Measurements from ENCODE around the gene NAA16. TPM values are rescaled to one million over a fixed set of nuclear protein-coding genes. Genes with fewer than 3 reads are reported as not detected.

NAA16 gene
- total RNA-seq (2014; rRNA removed), result 9.8 and 11.3 TPM in 2 replicates
- percentile 86 among the genes with signal in this experiment for Bru-seq, nascent RNA
- percentile 78 among the genes with signal in this experiment for BruChase-seq, experiment 1, labeled RNA remaining after a 6-hour chase
- percentile 84 among the genes with signal in this experiment for BruChase-seq, experiment 2, labeled RNA remaining after a 2-hour chase
- long read RNA-seq, full-length matches to known transcripts, result 7 of 34 reads
- long read RNA-seq, partial matches to known transcripts, result 12 of 34 reads
- long read RNA-seq, other reads (novel, unspliced or antisense), result 15 of 34 reads

DNA sequence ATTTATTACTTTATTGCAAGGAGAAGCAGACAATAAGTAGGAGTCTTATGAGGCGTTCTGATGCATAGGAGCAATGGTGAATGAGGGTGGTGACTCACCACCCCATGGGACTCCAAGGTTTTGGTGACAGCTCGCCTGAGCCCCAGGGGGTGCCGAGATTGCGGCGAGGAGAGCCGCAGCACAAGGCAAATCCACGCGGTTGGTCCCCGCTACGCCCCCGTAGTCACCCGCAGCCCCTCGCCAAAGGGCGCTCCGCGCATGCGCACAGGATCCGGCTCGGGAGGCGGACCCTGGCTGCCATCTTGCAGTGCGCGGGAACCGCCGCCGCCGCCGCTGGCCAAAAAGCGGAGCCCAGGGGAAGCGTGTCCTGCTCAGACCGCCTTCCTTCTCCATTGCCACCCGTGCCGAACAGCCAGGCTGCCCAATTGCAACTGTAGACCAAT is at the start of gene NAA16:
TSS of gene NAA16 (plus strand) at position 305 of the 443 bp plus-strand sequence. CDS start 262 bp downstream, outside the sequence.
- H3F3A ChIP-seq (ENCODE audit: low read length, unreplicated experiment), result no peaks in the 10 kb centered on the region
- H3K27ac ChIP-seq (ENCODE audit: low read length), result peak within 1 kb of the TSS; percentile 68
- no TSS peak for BruUV-seq (replicated peaks)
- peaks cover 18% of the 10 kb centered on the region; the same call in 1 of the 2 replicates for H3K4me1 ChIP-seq (ENCODE audit: insufficient read depth, low read length)
- TF ChIP-seq EZH2phosphoT487 (IDR thresholded peaks at IDR 0.05; ENCODE audit: borderline replicate concordance, low read length), result no peak
- no peak for TF ChIP-seq EZH2 (IDR thresholded peaks at IDR 0.05; ENCODE audit: low read length, unreplicated experiment)
- TF ChIP-seq CTCF (conservative IDR thresholded peaks at IDR 0.05; ENCODE audit: low read depth, low read length), result no peak
- peak within 1 kb of the TSS; percentile 52 for H2AFZ ChIP-seq (ENCODE audit: low read length)
- no peaks in the 10 kb centered on the region for H3K9me2 ChIP-seq (replicated peaks; ENCODE audit: low read length)
- DNase-seq (peak; percentile 86), ATAC-seq (peak; percentile 77)
- no peaks in the 10 kb centered on the region for H3K36me3 ChIP-seq (ENCODE audit: low read depth, low read length)
- no peaks in the 10 kb centered on the region for H3K27me3 ChIP-seq (ENCODE audit: low read length)
- H3K9ac ChIP-seq (ENCODE audit: low read length), result peak within 1 kb of the TSS; percentile 98
- ChIA-PET CTCF (no interaction called here), POLR2A (ENCODE audit: unreplicated experiment) (no interaction called here)
- peak within 1 kb of the TSS; percentile 89 for H3K4me3 ChIP-seq (ENCODE audit: low read length)
- H3K4me2 ChIP-seq (ENCODE audit: low read length), result peak within 1 kb of the TSS; percentile 81
- peaks cover 49% of the 10 kb centered on the region for H3K79me2 ChIP-seq (ENCODE audit: low read length)
- peaks cover 19% of the 10 kb centered on the region; the same call in 1 of the 2 replicates for H4K20me1 ChIP-seq (ENCODE audit: low read length)
- intact Hi-C loops (cut with micrococcal nuclease), result loop anchor here (1.0 to 10.0 kb wide), 3 partner anchors 26 to 246 kb away; partner anchors contain the start of genes KBTBD6 and WBP4
- H3K9me3 ChIP-seq (ENCODE audit: low read length), result no peaks in the 10 kb centered on the region

DNA sequence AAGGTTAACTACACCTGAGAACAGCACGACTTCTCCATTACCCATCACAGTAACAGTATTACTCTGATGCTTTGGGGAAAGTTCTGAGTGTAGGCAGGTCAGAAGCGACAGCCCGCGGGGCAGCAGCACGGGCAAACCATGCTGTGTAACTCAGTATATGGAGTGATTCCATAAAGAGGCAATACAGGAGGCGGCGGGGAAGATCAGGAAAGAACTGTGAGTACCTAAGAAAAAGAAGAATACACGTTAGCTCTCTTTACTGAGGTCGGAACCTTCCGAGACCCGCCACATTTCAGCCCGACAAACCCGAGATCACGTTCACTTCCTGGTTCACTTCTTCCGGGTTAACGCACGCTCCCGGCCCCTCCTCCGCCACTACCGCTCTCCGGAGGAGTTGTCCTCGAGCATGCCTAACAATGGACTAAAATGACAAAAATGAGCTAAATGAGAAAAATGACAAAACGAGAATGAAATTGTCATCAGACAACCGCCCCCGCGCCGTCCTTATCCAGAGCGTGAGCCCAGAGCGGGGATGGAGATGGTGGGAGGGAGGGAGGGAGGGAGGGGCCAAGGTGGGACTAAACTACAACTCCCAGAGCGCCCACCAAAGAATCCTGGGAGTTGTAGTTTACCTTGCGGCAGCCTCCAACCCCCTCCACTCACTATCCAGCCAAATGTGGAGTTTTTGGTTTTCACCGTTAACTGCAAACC is 47.7 kb upstream of the NAA16 start, which contains the start of gene MTRF1:
TSS of gene MTRF1 (minus strand) at position 316 of the 711 bp plus-strand sequence. CDS start 2,669 bp downstream, outside the sequence.
- Histone ChIP-seq H3K4me1 (ENCODE audit: insufficient read depth, low read length) (0 out of 2 replicates have a peak, but pooled peaks cover 5% of the 10 kb centered on the region), H2AFZ (ENCODE audit: low read length) (peak within 1 kb of the TSS; percentile 96), H3F3A (ENCODE audit: low read length, unreplicated experiment) (no peaks in the 10 kb centered on the region), H3K36me3 (ENCODE audit: low read depth, low read length) (0 out of 2 replicates have a peak, but pooled peaks cover 4% of the 10 kb centered on the region), H3K9me3 (ENCODE audit: low read length) (0 out of 2 replicates have a peak, but pooled peaks cover 3% of the 10 kb centered on the region), H3K27ac (ENCODE audit: low read length) (peak within 1 kb of the TSS; percentile 33; the same call in 1 of the 2 replicates), H3K9me2 (replicated peaks; ENCODE audit: low read length) (no peaks in the 10 kb centered on the region), H3K9ac (ENCODE audit: low read length) (peak within 1 kb of the TSS; percentile 76), H3K27me3 (ENCODE audit: low read length) (no peaks in the 10 kb centered on the region), H4K20me1 (ENCODE audit: low read length) (no peaks in the 10 kb centered on the region), H3K79me2 (ENCODE audit: low read length) (no peaks in the 10 kb centered on the region; the same call in 1 of the 2 replicates), H3K4me2 (ENCODE audit: low read length) (peak within 1 kb of the TSS; percentile 84), H3K4me3 (ENCODE audit: low read length) (peak within 1 kb of the TSS; percentile 84)
- POLR2A ChIA-PET (ENCODE audit: unreplicated experiment), result no interaction called here
- peak; percentile 97 for ATAC-seq
- intact Hi-C loops (cut with micrococcal nuclease), result no loop called here
- DNase-seq, result peak; percentile 73
- no TSS peak for BruUV-seq (replicated peaks)
- TF ChIP-seq EZH2 (IDR thresholded peaks at IDR 0.05; ENCODE audit: low read length, unreplicated experiment), result no peak
- no peak for TF ChIP-seq EZH2phosphoT487 (IDR thresholded peaks at IDR 0.05; ENCODE audit: borderline replicate concordance, low read length)
- TF ChIP-seq CTCF (conservative IDR thresholded peaks at IDR 0.05; ENCODE audit: low read depth, low read length), result no peak
- CTCF ChIA-PET, result no interaction called here
